GM23248 (cell line): Measurements from ENCODE around the gene CA5A. TPM values are rescaled to one million over a fixed set of nuclear protein-coding genes. Genes with fewer than 3 reads are reported as not detected.
"Not testable (repeated sequence)": the region's sequence is repeated elsewhere in the genome, so short reads cannot be mapped to it uniquely, and the experiment has no call there.

ENCODE experiments used
- DNase-seq: peaks from one replicate; pipeline ENCODE4 v3.0.0-alpha.2; 2015
- H2AFZ ChIP-seq: fragments of 200-600 bp; sonication (generic); 2 replicates; pipeline ENCODE4 v1.6.1; 2016; ENCODE audit warnings: antibody characterized with exemption
- H3F3A ChIP-seq: fragments of 200-600 bp; sonication (generic); 2 replicates; pipeline ENCODE4 v1.6.1; 2016; ENCODE audit warnings: mild to moderate bottlenecking, antibody characterized with exemption, mixed run types; ENCODE audit not compliant: insufficient read depth
- H3K27ac ChIP-seq: fragments of 200-600 bp; sonication (generic); 2 replicates; pipeline ENCODE4 v1.5.1; 2016; ENCODE audit warnings: mild to moderate bottlenecking
- H3K27me3 ChIP-seq: fragments of 200-600 bp; sonication (generic); replicated peaks from 2 replicates; pipeline ENCODE4 v1.6.1; 2016; ENCODE audit warnings: mild to moderate bottlenecking; ENCODE audit not compliant: insufficient read depth
- H3K36me3 ChIP-seq: fragments of 200-600 bp; sonication (generic); 2 replicates; pipeline ENCODE4 v1.6.1; 2016; ENCODE audit warnings: low read depth, mild to moderate bottlenecking
- H3K4me1 ChIP-seq: fragments of 200-600 bp; sonication (generic); 2 replicates; pipeline ENCODE4 v1.6.1; 2016; ENCODE audit warnings: mild to moderate bottlenecking; ENCODE audit not compliant: insufficient read depth
- H3K4me2 ChIP-seq: fragments of 200-600 bp; sonication (generic); one replicate; pipeline ENCODE4 v1.6.1; 2016; ENCODE audit warnings: mild to moderate bottlenecking; ENCODE audit not compliant: unreplicated experiment
- H3K4me3 ChIP-seq: fragments of 200-600 bp; sonication (generic); 2 replicates; pipeline ENCODE4 v1.5.1; 2016; ENCODE audit warnings: mild to moderate bottlenecking
- H3K79me2 ChIP-seq: fragments of 200-600 bp; sonication (generic); 2 replicates; pipeline ENCODE4 v1.6.1; 2016; ENCODE audit warnings: mild to moderate bottlenecking; ENCODE audit not compliant: insufficient read depth
- H3K9ac ChIP-seq: fragments of 200-600 bp; sonication (generic); 2 replicates; pipeline ENCODE4 v1.6.1; 2016; ENCODE audit warnings: mild to moderate bottlenecking
- H3K9me2 ChIP-seq: fragments of 200-600 bp; sonication (generic); 2 replicates; pipeline ENCODE4 v1.6.1; 2016; ENCODE audit warnings: mixed run types, mild to moderate bottlenecking, moderate library complexity; ENCODE audit not compliant: insufficient read depth
- H3K9me3 ChIP-seq: fragments of 200-600 bp; sonication (generic); one replicate; pipeline ENCODE4 v1.6.1; 2017; ENCODE audit warnings: low read depth
- H4K20me1 ChIP-seq: fragments of 200-600 bp; sonication (generic); 2 replicates; pipeline ENCODE4 v1.6.0; 2016; ENCODE audit not compliant: insufficient read depth
- EZH2 ChIP-seq: fragments of 200-600 bp; sonication (generic); IDR thresholded peaks from 2 replicates; pipeline ENCODE4 v1.6.1; 2018; ENCODE audit warnings: antibody characterized with exemption, mild to moderate bottlenecking; ENCODE audit not compliant: insufficient read depth, poor library complexity, severe bottlenecking
- EZH2phosphoT487 ChIP-seq: fragments of 200-600 bp; sonication (generic); IDR thresholded peaks from 2 replicates; pipeline ENCODE4 v1.6.1; 2018; ENCODE audit warnings: antibody characterized with exemption, moderate library complexity, mild to moderate bottlenecking, low read depth; ENCODE audit not compliant: insufficient read depth
- WGBS, 2 experiments: methylation state at CpG; one replicate each; pipeline ENCODE4 v1.1.6; 2015 to 2017; ENCODE audit warnings: low lambda C conversion rate in 2 of 2, low coverage in 1 of 2; ENCODE audit errors: missing lambda C conversion rate in 2 of 2; 5-methylcytosine and 5-hydroxymethylcytosine counted together
- in situ Hi-C: fragments of 300-500 bp; cut with MboI; formaldehyde crosslinking; loops from 2 replicates; pipeline ENCODE4 v1.15.0; 2020
- polyA plus RNA-seq: library from polyadenylated mRNA; unstranded; fragments of >200 nt; fragmentation: Nextera tagmentation; extraction: Ambion mirVana; gene quantifications from 2 replicates; pipeline ENCODE4 v1.2.1, GENCODE V29; 2016
- total RNA-seq: library from RNA; depleted of rRNA; stranded (reverse); fragments of >200 nt; shearing (Covaris generic); gene quantifications from 2 replicates; pipeline ENCODE4 v1.2.3, GENCODE V29; 2014

The CA5A gene
- total and polyA plus RNA-seq, 2 experiments from 2014 or later: not detected

DNA sequence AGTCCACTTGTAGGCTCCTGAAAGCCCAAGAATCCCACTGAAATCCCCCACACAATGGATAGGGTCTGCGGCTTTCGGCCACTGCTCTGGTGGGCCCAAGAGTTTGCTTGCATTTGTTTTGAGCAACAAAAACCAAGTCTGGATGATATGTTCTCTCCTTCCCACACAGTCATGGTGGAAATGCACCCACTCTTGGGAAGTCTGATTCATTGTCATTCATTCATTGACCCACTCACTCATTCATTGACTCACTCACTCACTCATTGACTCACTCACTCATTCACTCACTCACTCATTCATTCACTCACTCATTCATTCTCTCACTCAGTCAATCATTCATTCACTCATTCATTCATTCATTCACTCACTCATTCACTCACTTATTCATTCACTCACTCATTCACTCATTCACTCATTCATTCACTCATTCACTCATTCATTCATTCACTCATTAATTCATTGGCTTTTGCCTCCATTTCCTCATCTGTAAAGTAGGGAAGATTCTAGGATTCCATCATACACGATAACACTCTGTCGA is 2.2 kb upstream of the CA5A start:
- 87 to 88% methylated on average over 4 of the region's 4 CpGs for WGBS, 2 experiments
- in situ Hi-C loops: no loop called here
- Histone ChIP-seq H3K4me3 (no peak overlapping the region), H3K9me3 (no peaks in the 10 kb centered on the region), H3K36me3 (no peaks in the 10 kb centered on the region), H3F3A (no peaks in the 10 kb centered on the region), H3K79me2 (no peaks in the 10 kb centered on the region), H3K4me1 (no peaks in the 10 kb centered on the region), H3K27me3 (no peaks in the 10 kb centered on the region), H3K27ac (no peak overlapping the region), H3K4me2 (no peak overlapping the region), H3K9ac (no peak overlapping the region), H4K20me1 (no peaks in the 10 kb centered on the region), H2AFZ (no peak overlapping the region), H3K9me2 (no peaks in the 10 kb centered on the region)
- no peak for TF ChIP-seq EZH2phosphoT487
- TF ChIP-seq EZH2: no peak
- no peak for DNase-seq

DNA sequence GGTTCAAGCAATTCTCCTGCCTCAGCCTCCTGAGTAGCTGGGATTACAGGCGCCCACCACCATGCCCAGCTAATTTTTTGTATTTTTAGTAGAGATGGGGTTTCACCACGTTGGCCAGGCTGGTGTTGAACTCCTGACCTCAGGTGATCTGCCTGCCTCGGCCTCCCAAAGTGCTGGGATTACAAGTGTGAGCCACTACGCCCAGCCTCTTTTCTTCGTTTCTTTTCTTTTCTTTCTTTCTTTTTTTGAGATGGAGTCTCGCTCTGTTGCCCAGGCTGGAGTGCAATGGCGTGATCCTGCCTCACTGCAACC is 858 bp upstream of the CA5A start:
- H3K79me2 ChIP-seq, H3K9ac ChIP-seq, in situ Hi-C loops, H3F3A ChIP-seq, DNase-seq, H3K4me3 ChIP-seq, H3K36me3 ChIP-seq, H4K20me1 ChIP-seq, H3K27me3 ChIP-seq, H3K27ac ChIP-seq, H3K9me2 ChIP-seq, H3K9me3 ChIP-seq, H3K4me2 ChIP-seq, H2AFZ ChIP-seq, H3K4me1 ChIP-seq: not testable (repeated sequence)
- WGBS, 2 experiments: 48 to 59% methylated on average over 6 to 7 of the region's 7 CpGs

GRCh38 chr16:87936016-87936374 is 334 bp downstream of the CA5A start:
- WGBS, 2 experiments: 76 to 81% methylated on average over 12 to 14 of the region's 14 CpGs
- H3K36me3 ChIP-seq, H4K20me1 ChIP-seq, H3K4me3 ChIP-seq, H3K9ac ChIP-seq, DNase-seq, H3F3A ChIP-seq, H3K4me1 ChIP-seq, in situ Hi-C loops, H3K27me3 ChIP-seq, H3K79me2 ChIP-seq, H3K27ac ChIP-seq, H3K9me3 ChIP-seq, H2AFZ ChIP-seq, H3K4me2 ChIP-seq, H3K9me2 ChIP-seq: not testable (repeated sequence)

- H3K4me2 ChIP-seq, H3K4me3 ChIP-seq, H3K9ac ChIP-seq, H3K27ac ChIP-seq, H3F3A ChIP-seq, H3K36me3 ChIP-seq, H3K9me3 ChIP-seq, in situ Hi-C loops, H4K20me1 ChIP-seq, H3K4me1 ChIP-seq, H2AFZ ChIP-seq, H3K79me2 ChIP-seq, H3K9me2 ChIP-seq, DNase-seq, H3K27me3 ChIP-seq: not testable (repeated sequence)
- WGBS, 2 experiments: 77% methylated on average over 19 of the region's 19 CpGs
Observed at GRCh38 chr16:87934752-87935425, 1.4 kb downstream of the CA5A start.

- 84 to 85% methylated on average over 3 of the region's 3 CpGs for WGBS, 2 experiments
- Histone ChIP-seq H3F3A (no peaks in the 10 kb centered on the region), H3K9ac (no peak overlapping the region), H4K20me1 (no peaks in the 10 kb centered on the region), H3K27ac (no peak overlapping the region), H3K9me3 (no peaks in the 10 kb centered on the region), H3K4me1 (no peaks in the 10 kb centered on the region), H3K79me2 (no peaks in the 10 kb centered on the region), H3K9me2 (no peaks in the 10 kb centered on the region), H3K36me3 (no peaks in the 10 kb centered on the region), H3K27me3 (no peaks in the 10 kb centered on the region), H3K4me3 (no peak overlapping the region), H3K4me2 (no peak overlapping the region), H2AFZ (no peak overlapping the region)
- no peak for TF ChIP-seq EZH2
- TF ChIP-seq EZH2phosphoT487: no peak
- no peak for DNase-seq
- in situ Hi-C loops: no loop called here
Observed at GRCh38 chr16:87933140-87933495, 3.2 kb downstream of the CA5A start.

- H3K4me1 ChIP-seq, DNase-seq, H3F3A ChIP-seq, H3K4me3 ChIP-seq, H4K20me1 ChIP-seq, H3K9me2 ChIP-seq, H3K79me2 ChIP-seq, H3K9me3 ChIP-seq, in situ Hi-C loops, H3K4me2 ChIP-seq, H2AFZ ChIP-seq, H3K27ac ChIP-seq, H3K36me3 ChIP-seq, H3K27me3 ChIP-seq, H3K9ac ChIP-seq: not testable (repeated sequence)
- 82 to 83% methylated on average over 12 to 14 of the region's 17 CpGs for WGBS, 2 experiments
Observed at GRCh38 chr16:87932475-87933139, 3.7 kb downstream of the CA5A start.
